ENCODE measurements around the gene ANKS1B.

Gene ANKS1B

DNA sequence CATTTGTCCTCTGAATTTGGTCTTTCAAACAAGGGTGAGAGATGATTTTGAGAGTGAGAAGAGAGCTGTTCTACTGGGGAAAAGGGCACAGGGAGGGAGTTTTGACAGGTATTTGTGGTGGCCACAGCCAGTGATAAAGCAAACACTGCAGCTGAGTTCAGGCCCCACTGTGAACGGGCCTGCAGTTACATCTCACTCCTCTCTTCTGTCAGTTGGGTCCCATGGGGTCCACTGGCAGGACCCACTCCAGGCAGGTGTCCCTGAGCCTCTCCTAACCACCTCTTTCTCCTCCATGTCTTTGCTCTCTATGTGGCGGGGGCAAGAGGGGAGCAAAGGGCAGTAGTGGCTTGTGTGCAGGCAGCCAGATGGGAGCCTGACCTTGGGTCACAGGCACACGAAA is 1044.8 kb downstream of the ANKS1B start:
- no peak for DNase-seq (ENCODE audit: low spot score)
- TF ChIP-seq, protein P1, sequence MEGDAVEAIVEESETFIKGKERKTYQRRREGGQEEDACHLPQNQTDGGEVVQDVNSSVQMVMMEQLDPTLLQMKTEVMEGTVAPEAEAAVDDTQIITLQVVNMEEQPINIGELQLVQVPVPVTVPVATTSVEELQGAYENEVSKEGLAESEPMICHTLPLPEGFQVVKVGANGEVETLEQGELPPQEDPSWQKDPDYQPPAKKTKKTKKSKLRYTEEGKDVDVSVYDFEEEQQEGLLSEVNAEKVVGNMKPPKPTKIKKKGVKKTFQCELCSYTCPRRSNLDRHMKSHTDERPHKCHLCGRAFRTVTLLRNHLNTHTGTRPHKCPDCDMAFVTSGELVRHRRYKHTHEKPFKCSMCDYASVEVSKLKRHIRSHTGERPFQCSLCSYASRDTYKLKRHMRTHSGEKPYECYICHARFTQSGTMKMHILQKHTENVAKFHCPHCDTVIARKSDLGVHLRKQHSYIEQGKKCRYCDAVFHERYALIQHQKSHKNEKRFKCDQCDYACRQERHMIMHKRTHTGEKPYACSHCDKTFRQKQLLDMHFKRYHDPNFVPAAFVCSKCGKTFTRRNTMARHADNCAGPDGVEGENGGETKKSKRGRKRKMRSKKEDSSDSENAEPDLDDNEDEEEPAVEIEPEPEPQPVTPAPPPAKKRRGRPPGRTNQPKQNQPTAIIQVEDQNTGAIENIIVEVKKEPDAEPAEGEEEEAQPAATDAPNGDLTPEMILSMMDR (IDR thresholded peaks at IDR 0.05; ENCODE audit: extremely low read depth, insufficient read depth, missing control alignments) = no peak
- in situ Hi-C loops (cut with MboI; ENCODE audit: low pct_unique_long_range_greater_than_20kb, low sequenced_read_pairs, unreplicated experiment) = no loop called here

DNA sequence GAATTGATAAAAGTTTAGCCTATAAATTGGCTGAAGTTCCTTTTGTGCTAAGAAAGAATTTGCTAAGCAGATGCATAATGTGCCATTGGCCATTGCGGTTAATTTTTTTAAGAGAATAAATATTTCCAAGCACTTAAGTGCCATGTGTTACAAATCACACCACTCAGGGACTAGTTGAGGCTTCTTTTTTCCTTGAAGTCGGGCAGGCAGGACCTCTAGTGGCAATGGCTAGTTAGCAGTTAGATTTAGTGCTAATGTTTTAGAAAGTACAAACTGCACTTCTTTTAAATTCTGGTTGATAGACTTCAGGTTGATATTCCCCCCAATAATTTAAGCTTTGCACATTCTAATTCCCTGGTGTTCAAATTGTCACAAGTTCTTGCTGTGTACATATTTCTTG is 1045.4 kb downstream of the ANKS1B start:
- no peak for DNase-seq (ENCODE audit: low spot score)
- TF ChIP-seq, protein P1 (IDR thresholded peaks at IDR 0.05; ENCODE audit: extremely low read depth, insufficient read depth, missing control alignments) = peak; percentile 50
- in situ Hi-C loops (cut with MboI; ENCODE audit: low pct_unique_long_range_greater_than_20kb, low sequenced_read_pairs, unreplicated experiment) = no loop called here

DNA sequence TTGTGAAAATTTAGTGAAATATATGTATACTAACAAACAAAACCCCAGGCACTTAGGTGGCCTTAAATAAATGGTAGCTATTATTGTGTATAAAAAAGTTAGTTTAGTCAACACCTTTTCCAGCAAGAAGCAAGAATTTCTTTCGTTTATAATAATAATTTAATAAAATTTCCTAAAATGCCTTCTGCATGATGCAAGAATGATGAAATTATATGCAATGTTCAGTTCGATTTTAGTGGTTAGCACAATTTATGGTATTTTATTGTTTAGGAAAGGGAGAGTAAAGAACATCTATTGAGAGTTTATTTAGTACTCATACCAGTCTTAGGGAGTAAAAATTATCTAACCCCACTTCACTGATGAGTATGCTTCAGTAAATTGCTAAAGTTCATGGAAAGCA is 1048.9 kb downstream of the ANKS1B start:
- no peak for DNase-seq (ENCODE audit: low spot score)
- in situ Hi-C loops (cut with MboI; ENCODE audit: low pct_unique_long_range_greater_than_20kb, low sequenced_read_pairs, unreplicated experiment) = no loop called here
- TF ChIP-seq, protein P1 (IDR thresholded peaks at IDR 0.05; ENCODE audit: extremely low read depth, insufficient read depth, missing control alignments) = no peak

DNA sequence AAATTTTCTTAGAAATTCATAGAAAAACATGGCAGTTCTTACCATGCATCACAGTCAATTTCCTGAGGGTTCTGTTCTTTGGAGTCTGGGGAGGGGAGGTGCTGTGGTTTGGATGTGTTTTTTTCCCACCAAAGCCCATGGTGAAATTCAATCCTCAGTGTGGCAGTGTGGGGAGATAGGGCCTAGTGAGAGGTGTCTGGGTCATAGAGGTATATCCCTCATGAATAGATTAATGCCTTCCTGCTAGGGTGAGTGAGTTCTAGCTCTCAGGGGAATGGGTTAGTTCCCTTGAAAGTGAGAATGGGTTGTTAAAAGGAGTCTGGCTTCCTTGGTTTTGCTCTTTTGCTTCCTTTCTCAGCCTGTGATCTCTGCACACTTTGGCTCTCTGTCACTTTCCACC is 1061.9 kb downstream of the ANKS1B start:
- TF ChIP-seq, protein P1 (IDR thresholded peaks at IDR 0.05; ENCODE audit: extremely low read depth, insufficient read depth, missing control alignments) = no peak
- in situ Hi-C loops (cut with MboI; ENCODE audit: low pct_unique_long_range_greater_than_20kb, low sequenced_read_pairs, unreplicated experiment) = no loop called here
- DNase-seq (ENCODE audit: low spot score) = no peak

DNA sequence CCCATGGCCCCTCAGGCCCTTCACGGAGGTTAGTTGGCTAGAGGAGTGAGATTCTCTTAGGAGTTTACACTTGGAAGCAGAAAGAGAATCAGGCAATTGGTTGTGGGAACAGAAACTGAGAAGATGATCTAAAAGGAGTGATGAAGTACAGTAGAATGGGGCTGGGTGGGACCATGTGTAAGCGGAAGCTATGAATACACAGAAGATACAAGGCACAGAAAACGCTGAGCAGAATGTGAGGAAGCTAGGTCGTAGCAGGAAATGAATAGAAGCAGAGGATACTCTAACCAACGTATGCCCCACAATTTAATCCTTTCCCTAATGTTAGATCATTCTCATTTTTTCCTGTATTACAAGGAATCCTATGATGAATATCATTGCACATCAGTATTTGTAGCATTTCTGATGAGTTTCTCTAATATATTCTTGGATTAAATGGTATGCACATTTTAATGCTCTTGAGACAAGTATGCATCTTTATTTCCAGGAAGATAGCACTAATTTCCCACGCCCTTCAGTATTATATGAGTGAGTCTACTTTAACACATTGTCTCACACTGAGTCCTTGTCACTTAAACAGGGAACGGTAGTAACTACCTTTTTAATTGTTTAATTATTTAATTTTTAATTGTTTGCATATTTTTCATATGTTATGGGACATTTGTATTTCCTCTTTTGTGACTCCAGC is 1066.4 kb downstream of the ANKS1B start:
- in situ Hi-C loops (cut with MboI; ENCODE audit: low pct_unique_long_range_greater_than_20kb, low sequenced_read_pairs, unreplicated experiment) = no loop called here
- TF ChIP-seq, protein P1 (IDR thresholded peaks at IDR 0.05; ENCODE audit: extremely low read depth, insufficient read depth, missing control alignments) = no peak

DNA sequence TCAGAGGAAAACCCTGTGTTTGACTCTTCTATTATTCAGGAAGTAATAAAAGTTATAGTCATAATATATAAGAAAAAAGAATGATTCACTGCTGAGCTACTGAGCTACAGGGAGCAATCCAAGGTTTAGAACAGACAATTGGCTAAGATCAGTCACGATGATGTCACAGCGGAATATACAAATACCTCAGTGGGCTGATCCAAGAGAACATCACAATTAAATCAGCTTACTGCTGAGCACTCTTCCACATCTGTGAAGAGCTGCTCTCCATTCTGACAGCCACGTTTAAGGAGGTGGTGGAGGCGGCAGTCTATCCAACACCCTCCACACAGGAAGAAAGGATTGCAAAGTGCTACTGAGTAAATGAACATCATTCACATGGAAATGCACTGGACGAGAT is 1068.6 kb downstream of the ANKS1B start:
- in situ Hi-C loops (cut with MboI; ENCODE audit: low pct_unique_long_range_greater_than_20kb, low sequenced_read_pairs, unreplicated experiment) = no loop called here
- TF ChIP-seq, protein P1 (IDR thresholded peaks at IDR 0.05; ENCODE audit: extremely low read depth, insufficient read depth, missing control alignments) = no peak
- DNase-seq (ENCODE audit: low spot score) = no peak

More for the DNA sequence above, 1066.4 kb downstream of the ANKS1B start:
- DNase-seq (ENCODE audit: low spot score) = no peak

Measured in GM13977 (cell line).